Thyroid gland (tissue), 4 donors: ENCODE data around the gene OSBPL3. TPM values are rescaled to one million over a fixed set of nuclear protein-coding genes. Genes with fewer than 3 reads are reported as not detected.

Source experiments
- DNase-seq, 2 donors: peaks; one replicate each; pipeline ENCODE4 v3.0.0-alpha.2; 2019
- H3K27ac ChIP-seq, 3 donors: fragments of 200-600 bp; sonication (generic); 1 replicate in 2 of 3; 2 replicates in 1 of 3; pipeline ENCODE4 v1.5.1; 2016 to 2019; ENCODE audit warnings: mild to moderate bottlenecking in 1 of 3, moderate library complexity in 1 of 3
- H3K27me3 ChIP-seq: fragments of 200-600 bp; sonication (generic); one replicate; pipeline ENCODE4 v1.5.1; 2019
- H3K36me3 ChIP-seq, 2 donors: fragments of 200-600 bp; sonication (generic); one replicate each; pipeline ENCODE4 v1.5.1; 2016 to 2019
- H3K4me1 ChIP-seq, 2 donors: fragments of 200-600 bp; sonication (generic); one replicate each; pipeline ENCODE4 v1.5.1; 2017 to 2019
- H3K4me3 ChIP-seq, 3 donors: fragments of 200-600 bp; sonication (generic); replicated peaks in 1 of 3; 1 replicate in 2 of 3; 2 replicates in 1 of 3; pipeline ENCODE4 v1.5.1; 2016; ENCODE audit warnings: mild to moderate bottlenecking in 1 of 3
- H3K9me3 ChIP-seq: fragments of 200-600 bp; sonication (generic); one replicate; pipeline ENCODE4 v1.5.1; 2017
- POLR2A ChIP-seq, 2 donors: fragments of 450-650 bp; IDR thresholded peaks; one replicate each; pipeline ENCODE4 v1.6.1; 2017; ENCODE audit warnings: antibody characterized with exemption in 2 of 2, mild to moderate bottlenecking in 2 of 2, moderate library complexity in 1 of 2
- WGBS, 2 donors: methylation state at CpG; one replicate each; pipeline ENCODE4 v1.1.5; 2017; 5-methylcytosine and 5-hydroxymethylcytosine counted together
- intact Hi-C: fragments of 100-400 bp; cut with DNase I; formaldehyde crosslinking; loops from one replicate; pipeline ENCODE4 v1.15.1; 2023
- total RNA-seq, 4 donors: library from RNA; depleted of rRNA; stranded (reverse); fragments of >200 nt; gene quantifications; one replicate each; pipeline ENCODE4 v1.2.3, GENCODE V29; 2016
- TF ChIP-seq, protein P1 (sequence below), 6 experiments: fragments of 200-600 bp in 3 of 6; fragments of 450-650 bp in 3 of 6; sonication (generic) in 3 of 6; IDR thresholded peaks; one replicate each; pipeline ENCODE4 v1.5.1; 2016 to 2019; ENCODE audit warnings: antibody characterized with exemption in 6 of 6, mild to moderate bottlenecking in 2 of 6, inconsistent platforms in 1 of 6, moderate library complexity in 1 of 6

Gene OSBPL3
- total RNA-seq, 4 donors from 2014 or later = 22.1 to 41.7 (median 34.3) TPM

DNA sequence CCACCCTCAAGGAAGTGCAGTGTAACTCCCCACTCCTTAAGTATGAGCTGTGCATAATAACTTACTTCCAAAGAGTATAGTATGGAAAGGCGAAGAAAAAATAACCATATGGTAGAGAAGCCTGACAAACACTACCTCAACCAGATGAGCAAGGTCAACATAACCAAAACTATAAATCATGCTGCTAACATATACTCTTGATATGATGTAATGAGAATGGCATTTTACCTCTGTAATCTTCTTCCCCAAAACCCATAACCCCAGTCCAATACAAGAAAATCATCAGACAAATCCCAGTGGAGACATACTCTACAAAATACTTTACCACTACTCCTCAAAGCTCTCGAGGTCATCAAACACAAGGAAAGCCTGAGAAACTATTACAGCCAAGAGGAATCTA lies 15.8 kb downstream of the OSBPL3 start:
- H3K27ac ChIP-seq = no peak overlapping the region
- no peak overlapping the region for H3K4me3 ChIP-seq
- intact Hi-C loops = no loop called here

GRCh38 chr7:24963218-24963617 lies 16.8 kb downstream of the OSBPL3 start:
- Histone ChIP-seq H3K4me1 (peaks cover 24 to 39% of the 10 kb centered on the region in 2 donors), H3K9me3 (no peaks in the 10 kb centered on the region), H3K36me3 (no peaks in the 10 kb centered on the region), H3K27ac (peak overlapping the region; percentile 14 to 45 (median 30)), H3K27me3 (no peaks in the 10 kb centered on the region), H3K4me3 (no peak overlapping the region)
- peak; percentile 55 to 57 for DNase-seq
- TF ChIP-seq POLR2A (IDR thresholded peaks at IDR 0.05) = no peak
- TF ChIP-seq, protein P1, sequence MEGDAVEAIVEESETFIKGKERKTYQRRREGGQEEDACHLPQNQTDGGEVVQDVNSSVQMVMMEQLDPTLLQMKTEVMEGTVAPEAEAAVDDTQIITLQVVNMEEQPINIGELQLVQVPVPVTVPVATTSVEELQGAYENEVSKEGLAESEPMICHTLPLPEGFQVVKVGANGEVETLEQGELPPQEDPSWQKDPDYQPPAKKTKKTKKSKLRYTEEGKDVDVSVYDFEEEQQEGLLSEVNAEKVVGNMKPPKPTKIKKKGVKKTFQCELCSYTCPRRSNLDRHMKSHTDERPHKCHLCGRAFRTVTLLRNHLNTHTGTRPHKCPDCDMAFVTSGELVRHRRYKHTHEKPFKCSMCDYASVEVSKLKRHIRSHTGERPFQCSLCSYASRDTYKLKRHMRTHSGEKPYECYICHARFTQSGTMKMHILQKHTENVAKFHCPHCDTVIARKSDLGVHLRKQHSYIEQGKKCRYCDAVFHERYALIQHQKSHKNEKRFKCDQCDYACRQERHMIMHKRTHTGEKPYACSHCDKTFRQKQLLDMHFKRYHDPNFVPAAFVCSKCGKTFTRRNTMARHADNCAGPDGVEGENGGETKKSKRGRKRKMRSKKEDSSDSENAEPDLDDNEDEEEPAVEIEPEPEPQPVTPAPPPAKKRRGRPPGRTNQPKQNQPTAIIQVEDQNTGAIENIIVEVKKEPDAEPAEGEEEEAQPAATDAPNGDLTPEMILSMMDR (IDR thresholded peaks at IDR 0.05) = no peak
- 85 to 100% methylated on average over 2 of the region's 2 CpGs for WGBS, 2 donors
- intact Hi-C loops = no loop called here

More for the DNA sequence above, 15.8 kb downstream of the OSBPL3 start:
- H3K4me1 ChIP-seq = peaks cover 24 to 42% of the 10 kb centered on the region in 2 donors
- no peak for TF ChIP-seq POLR2A (IDR thresholded peaks at IDR 0.05)
- TF ChIP-seq, protein P1 (IDR thresholded peaks at IDR 0.05) = no peak
- no peaks in the 10 kb centered on the region for H3K27me3 ChIP-seq
- H3K9me3 ChIP-seq = no peaks in the 10 kb centered on the region
- H3K36me3 ChIP-seq = no peaks in the 10 kb centered on the region
- no peak for DNase-seq
- 94 to 95% methylated on average over 2 of the region's 2 CpGs for WGBS, 2 donors

- Histone ChIP-seq H3K9me3 (no peaks in the 10 kb centered on the region), H3K4me1 (peaks cover 24 to 34% of the 10 kb centered on the region in 2 donors), H3K27ac (peak overlapping the region in 2 of 3 donors; percentile 14 to 45), H3K36me3 (no peaks in the 10 kb centered on the region), H3K27me3 (no peaks in the 10 kb centered on the region), H3K4me3 (no peak overlapping the region)
- 81 to 83% methylated on average over 4 of the region's 4 CpGs for WGBS, 2 donors
- no peak for DNase-seq
- no peak for TF ChIP-seq POLR2A (IDR thresholded peaks at IDR 0.05)
- intact Hi-C loops = no loop called here
Observed at GRCh38 chr7:24962418-24962962, 17.5 kb downstream of the OSBPL3 start.

- 95% methylated on average over 6 of the region's 6 CpGs for WGBS, 2 donors
- TF ChIP-seq POLR2A (IDR thresholded peaks at IDR 0.05) = no peak
- TF ChIP-seq, protein P1 (IDR thresholded peaks at IDR 0.05) = no peak
- no peak overlapping the region for H3K4me3 ChIP-seq
- H3K27ac ChIP-seq = no peak overlapping the region
- H3K9me3 ChIP-seq = no peaks in the 10 kb centered on the region
- no peak for DNase-seq
- intact Hi-C loops = no loop called here
- H3K27me3 ChIP-seq = no peaks in the 10 kb centered on the region
- no peaks in the 10 kb centered on the region for H3K36me3 ChIP-seq
- H3K4me1 ChIP-seq = peaks cover 7 to 15% of the 10 kb centered on the region in 2 donors
Observed at GRCh38 chr7:24959735-24960485, 20.1 kb downstream of the OSBPL3 start.

- no peak overlapping the region for H3K4me3 ChIP-seq
- H3K36me3 ChIP-seq = no peaks in the 10 kb centered on the region
- DNase-seq = no peak
Observed at GRCh38 chr7:24958399-24958798, 21.6 kb downstream of the OSBPL3 start.

More at GRCh38 chr7:24958399-24958798, 21.6 kb downstream of the OSBPL3 start:
- Histone ChIP-seq H3K27me3 (no peaks in the 10 kb centered on the region), H3K27ac (no peak overlapping the region), H3K4me1 (peaks cover 7 to 17% of the 10 kb centered on the region in 2 donors), H3K9me3 (no peaks in the 10 kb centered on the region)
- no peak for TF ChIP-seq POLR2A (IDR thresholded peaks at IDR 0.05)
- TF ChIP-seq, protein P1 (IDR thresholded peaks at IDR 0.05) = no peak
- intact Hi-C loops = no loop called here
